Mucosa of descending colon (tissue), 3 donors: ENCODE measurements around the gene ALKBH7. TPM values are rescaled to one million over a fixed set of nuclear protein-coding genes. Genes with fewer than 3 reads are reported as not detected.
"Not testable (repeated sequence)": the region's sequence is repeated elsewhere in the genome, so short reads cannot be mapped to it uniquely, and the experiment has no call there.

Experiments
- ATAC-seq: fragments of 200-7000 bp; cut with Tn5 transposase; one replicate; pipeline ENCODE4 v1.9.1; 2020; ENCODE audit warnings: mild to moderate bottlenecking, moderate library complexity
- DNase-seq, 3 donors: peaks; one replicate each; pipeline ENCODE4 v3.0.0-alpha.2; 2020
- H3K36me3 ChIP-seq: fragments of 200-600 bp; one replicate; pipeline ENCODE4 v1.8.0; 2021; ENCODE audit warnings: low read depth, mild to moderate bottlenecking
- H3K4me1 ChIP-seq: fragments of 200-600 bp; one replicate; pipeline ENCODE4 v1.8.0; 2021; ENCODE audit warnings: low read depth, mild to moderate bottlenecking
- H3K4me3 ChIP-seq: fragments of 200-600 bp; one replicate; pipeline ENCODE4 v1.8.0; 2021; ENCODE audit warnings: mild to moderate bottlenecking
- H3K9me3 ChIP-seq: fragments of 200-600 bp; one replicate; pipeline ENCODE4 v1.8.0; 2021; ENCODE audit warnings: mild to moderate bottlenecking
- intact Hi-C, 2 donors: fragments of 100-400 bp; cut with DNase I in 1 of 2; cut with micrococcal nuclease in 1 of 2; formaldehyde crosslinking; loops; one replicate each; pipeline versions ENCODE4 v1.11.0 to v1.11.1; 2022; cut with DNase I, micrococcal nuclease
- total RNA-seq, 3 donors: library from RNA; stranded (reverse); fragmentation: NEBNext Ultra II Directional in 2 of 3; extraction: Animal tissue kit (Norgen Biotek cat#: 25700) in 2 of 3; gene quantifications; one replicate each; pipeline versions ENCODE4 v1.2.1 to v1.2.4, GENCODE V29; 2021 to 2023
- TF ChIP-seq, protein P1 (sequence below): fragments of 200-600 bp; IDR thresholded peaks from one replicate; pipeline ENCODE4 v1.8.0; 2022; ENCODE audit warnings: antibody characterized with exemption, mild to moderate bottlenecking
- donor health status: DM: no; HTN: no; CAD: no; lungs with moderate emphysema.
- donor health status: DM: no; HTN: no; CAD: no.
- donor health status: DM: no; HTN: yes; CAD: no.

ALKBH7 gene
- total RNA-seq, 3 donors from 2014 or later, result 87.5 to 173 (median 110) TPM

DNA sequence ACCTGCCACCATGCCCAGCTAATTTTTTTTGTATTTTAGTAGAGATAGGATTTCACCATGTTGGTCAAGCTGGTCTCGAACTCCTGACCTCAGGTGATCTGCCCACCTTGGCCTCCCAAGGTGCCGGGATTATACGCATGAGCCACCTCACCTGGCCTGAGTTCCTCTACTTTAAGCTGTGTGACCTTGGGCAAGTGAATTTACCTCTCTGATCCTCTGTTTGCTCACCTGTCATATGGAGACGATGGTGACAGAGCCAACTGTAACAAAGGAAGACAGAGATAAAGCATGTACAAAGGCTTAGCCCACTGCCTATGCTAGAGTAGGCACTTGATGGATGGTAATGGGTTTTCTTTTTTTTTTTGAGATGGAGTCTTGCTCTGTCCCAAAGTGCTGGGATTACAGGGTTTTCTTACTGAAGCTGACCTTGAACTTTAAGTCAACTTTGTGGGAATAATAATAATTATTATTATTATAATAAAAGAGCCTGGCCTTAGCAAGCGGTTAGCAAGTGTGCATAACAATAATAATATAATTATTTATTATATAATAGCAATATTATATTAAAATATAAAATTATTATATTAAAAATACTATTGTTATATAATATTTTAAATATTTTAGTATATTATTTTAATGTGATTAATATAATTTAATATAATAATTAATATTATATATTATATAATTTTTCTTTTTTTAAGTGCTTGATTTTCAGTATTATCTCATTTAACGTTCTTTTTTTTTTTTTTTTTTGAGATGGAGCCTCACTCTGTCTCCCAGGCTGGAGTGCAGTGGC lies 37.9 kb upstream of the ALKBH7 start:
- DNase-seq (no peak), ATAC-seq (no peak)
- Histone ChIP-seq H3K4me1 (no peaks in the 10 kb centered on the region), H3K9me3 (no peaks in the 10 kb centered on the region), H3K4me3 (no peak overlapping the region), H3K36me3 (no peaks in the 10 kb centered on the region)
- intact Hi-C loops, result no loop called here
- TF ChIP-seq, protein P1, sequence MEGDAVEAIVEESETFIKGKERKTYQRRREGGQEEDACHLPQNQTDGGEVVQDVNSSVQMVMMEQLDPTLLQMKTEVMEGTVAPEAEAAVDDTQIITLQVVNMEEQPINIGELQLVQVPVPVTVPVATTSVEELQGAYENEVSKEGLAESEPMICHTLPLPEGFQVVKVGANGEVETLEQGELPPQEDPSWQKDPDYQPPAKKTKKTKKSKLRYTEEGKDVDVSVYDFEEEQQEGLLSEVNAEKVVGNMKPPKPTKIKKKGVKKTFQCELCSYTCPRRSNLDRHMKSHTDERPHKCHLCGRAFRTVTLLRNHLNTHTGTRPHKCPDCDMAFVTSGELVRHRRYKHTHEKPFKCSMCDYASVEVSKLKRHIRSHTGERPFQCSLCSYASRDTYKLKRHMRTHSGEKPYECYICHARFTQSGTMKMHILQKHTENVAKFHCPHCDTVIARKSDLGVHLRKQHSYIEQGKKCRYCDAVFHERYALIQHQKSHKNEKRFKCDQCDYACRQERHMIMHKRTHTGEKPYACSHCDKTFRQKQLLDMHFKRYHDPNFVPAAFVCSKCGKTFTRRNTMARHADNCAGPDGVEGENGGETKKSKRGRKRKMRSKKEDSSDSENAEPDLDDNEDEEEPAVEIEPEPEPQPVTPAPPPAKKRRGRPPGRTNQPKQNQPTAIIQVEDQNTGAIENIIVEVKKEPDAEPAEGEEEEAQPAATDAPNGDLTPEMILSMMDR, result no peak

- TF ChIP-seq, protein P1, result no peak
- Histone ChIP-seq H3K4me1 (no peaks in the 10 kb centered on the region), H3K4me3 (no peak overlapping the region), H3K9me3 (no peaks in the 10 kb centered on the region), H3K36me3 (no peaks in the 10 kb centered on the region)
- ATAC-seq, result no peak
- intact Hi-C loops, result no loop called here
- DNase-seq, result no peak
Measured at GRCh38 chr19:6340493-6341201, 31.9 kb upstream of the ALKBH7 start.

DNA sequence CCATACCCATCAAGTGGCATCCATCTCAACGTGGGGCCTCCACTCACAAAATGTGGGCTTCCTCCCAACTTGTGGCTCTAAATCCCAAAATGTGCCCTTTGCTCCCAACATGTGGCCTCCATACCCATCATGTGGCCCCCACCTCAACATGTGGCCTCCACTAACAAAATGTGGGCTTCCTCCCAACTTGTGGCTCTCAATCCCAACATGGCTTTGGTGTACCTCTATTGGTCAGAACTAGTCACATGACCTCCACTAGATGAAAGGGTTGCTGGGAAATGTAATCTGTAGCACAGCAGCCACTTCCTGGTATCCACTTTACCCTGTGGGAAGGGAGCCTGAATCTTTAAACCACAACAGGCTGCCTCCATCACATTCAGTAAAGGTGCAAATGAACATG lies 29.1 kb upstream of the ALKBH7 start:
- DNase-seq, result no peak
- no peaks in the 10 kb centered on the region for H3K9me3 ChIP-seq
- no peak for ATAC-seq
- H3K4me3 ChIP-seq, result no peak overlapping the region
- intact Hi-C loops, result no loop called here
- no peaks in the 10 kb centered on the region for H3K36me3 ChIP-seq
- TF ChIP-seq, protein P1, result no peak
- H3K4me1 ChIP-seq, result no peaks in the 10 kb centered on the region

DNA sequence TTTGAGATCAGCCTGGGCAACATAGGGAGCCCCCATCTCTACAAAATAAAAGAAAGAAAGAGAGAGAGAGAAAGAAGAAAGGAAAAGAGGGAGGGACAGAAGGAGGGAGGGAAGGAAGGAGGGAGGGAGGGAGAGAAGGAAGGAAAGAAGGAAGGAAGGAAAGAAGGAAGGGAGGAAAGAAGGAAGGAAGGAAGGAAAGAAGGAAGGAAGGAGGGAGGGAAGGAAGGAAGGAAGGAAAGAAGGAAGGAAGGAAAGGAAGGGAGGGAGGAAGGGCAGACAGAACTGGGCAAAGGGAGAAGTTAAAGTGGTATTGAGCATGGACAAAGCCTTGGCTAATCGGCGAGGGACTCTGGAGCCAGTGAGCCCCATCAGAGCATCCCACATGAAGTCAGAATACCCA lies 23.3 kb upstream of the ALKBH7 start:
- ATAC-seq, H3K36me3 ChIP-seq, H3K4me3 ChIP-seq, H3K4me1 ChIP-seq, intact Hi-C loops, DNase-seq, H3K9me3 ChIP-seq: not testable (repeated sequence)

DNA sequence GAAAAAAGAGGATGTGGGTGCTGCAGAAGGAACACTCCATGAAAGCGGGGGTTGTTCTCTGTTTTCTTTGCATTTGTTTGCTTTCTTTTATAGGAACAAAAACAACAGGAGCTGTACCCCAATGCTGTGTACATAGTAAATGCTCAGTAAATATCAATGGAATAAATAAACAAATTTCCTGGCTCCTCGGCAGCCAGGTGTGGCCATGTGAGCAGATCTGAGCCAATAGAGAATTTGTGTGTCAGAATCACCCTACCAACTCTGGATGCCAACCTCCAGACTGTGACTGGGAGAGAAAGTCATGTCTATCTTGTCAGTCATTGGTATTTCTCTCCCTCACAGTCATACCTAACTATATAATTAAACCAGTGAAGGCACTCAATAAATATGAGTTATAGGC lies 21.9 kb upstream of the ALKBH7 start:
- intact Hi-C loops, result no loop called here
- TF ChIP-seq, protein P1, result no peak
- H3K36me3 ChIP-seq, result no peaks in the 10 kb centered on the region
- ATAC-seq, result no peak
- H3K4me3 ChIP-seq, result no peak overlapping the region
- no peaks in the 10 kb centered on the region for H3K4me1 ChIP-seq
- DNase-seq, result no peak
- no peaks in the 10 kb centered on the region for H3K9me3 ChIP-seq
